Coronary artery (tissue), 2 donors: ENCODE results near the gene PGM2.

Source experiments
- DNase-seq: peaks from one replicate; pipeline ENCODE4 v3.0.0-alpha.2; 2017; ENCODE audit warnings: low spot score
- H3K27ac ChIP-seq, 2 donors: fragments of 200-600 bp; sonication (generic); one replicate each; pipeline ENCODE4 v1.5.1; 2016 to 2019
- H3K4me3 ChIP-seq: fragments of 200-600 bp; sonication (generic); 2 replicates; pipeline ENCODE4 v1.5.1; 2016; ENCODE audit warnings: mild to moderate bottlenecking, moderate library complexity
- CTCF ChIP-seq: fragments of 200-600 bp; sonication (generic); IDR thresholded peaks from one replicate; pipeline ENCODE4 v1.5.1; 2019; ENCODE audit warnings: antibody characterized with exemption

PGM2 gene

DNA sequence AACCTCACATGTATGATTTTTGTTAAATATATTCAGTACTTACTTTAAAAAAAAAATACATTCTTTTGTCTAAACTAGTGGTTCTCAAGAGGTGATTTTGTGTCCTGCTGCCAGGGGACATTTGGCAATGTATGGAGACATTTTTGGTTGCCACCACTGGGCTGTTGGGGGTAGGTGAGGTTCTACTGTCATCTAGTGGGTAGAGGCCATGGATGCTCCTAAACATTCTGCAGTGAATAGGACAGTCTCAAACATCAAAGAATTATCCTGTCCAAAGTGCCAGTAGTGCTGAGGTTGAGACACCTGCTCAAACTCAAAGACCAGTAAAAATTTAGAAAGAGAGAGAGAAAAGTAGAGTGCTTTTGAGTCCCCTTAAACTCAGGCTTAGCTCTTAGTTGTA, 32.9 kb upstream of the PGM2 start:
- DNase-seq: no peak
- Histone ChIP-seq H3K27ac (no peak overlapping the region), H3K4me3 (no peak overlapping the region)
- TF ChIP-seq CTCF: peak; percentile 20

DNA sequence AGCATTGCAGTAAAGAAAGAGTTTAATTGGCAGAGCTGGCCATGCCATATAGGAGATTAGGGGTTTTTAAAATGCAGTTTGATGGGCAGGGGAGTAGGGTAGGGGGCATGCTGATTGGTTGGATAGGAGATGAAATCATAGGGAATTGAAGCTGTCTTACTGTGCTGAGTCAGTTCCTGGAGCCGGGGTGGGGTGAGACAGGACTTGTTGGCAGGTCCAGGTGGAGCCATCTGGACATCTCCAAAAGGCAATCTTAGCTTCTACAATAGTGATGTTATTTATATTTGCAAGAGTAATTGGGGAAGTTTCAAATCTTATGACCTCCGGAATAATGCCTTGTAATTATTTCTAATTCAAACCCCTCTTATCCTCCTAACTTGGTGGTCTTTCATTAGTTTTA, 32.4 kb upstream of the PGM2 start:
- no peak for DNase-seq
- TF ChIP-seq CTCF: no peak
- no peak overlapping the region for H3K27ac ChIP-seq
- H3K4me3 ChIP-seq: no peak overlapping the region

GRCh38 chr4:37795581-37796195, 30.8 kb upstream of the PGM2 start:
- Histone ChIP-seq H3K4me3 (no peak overlapping the region), H3K27ac (no peak overlapping the region)
- no peak for DNase-seq
- no peak for TF ChIP-seq CTCF

- no peak overlapping the region for H3K4me3 ChIP-seq
- no peak overlapping the region for H3K27ac ChIP-seq
- DNase-seq: no peak
- no peak for TF ChIP-seq CTCF
Observed at GRCh38 chr4:37797374-37797773, 29.1 kb upstream of the PGM2 start.

- H3K27ac ChIP-seq: no peak overlapping the region
- no peak for DNase-seq
Observed at GRCh38 chr4:37797923-37798322, 28.6 kb upstream of the PGM2 start.

GRCh38 chr4:37798616-37799015, 27.9 kb upstream of the PGM2 start:
- no peak for TF ChIP-seq CTCF
- Histone ChIP-seq H3K4me3 (no peak overlapping the region), H3K27ac (no peak overlapping the region)
- DNase-seq: no peak

More at GRCh38 chr4:37797923-37798322, 28.6 kb upstream of the PGM2 start:
- TF ChIP-seq CTCF: no peak
- H3K4me3 ChIP-seq: no peak overlapping the region

GRCh38 chr4:37799941-37800554, 26.4 kb upstream of the PGM2 start:
- H3K4me3 ChIP-seq: no peak overlapping the region
- no peak for DNase-seq
- no peak for TF ChIP-seq CTCF
- H3K27ac ChIP-seq: no peak overlapping the region
